Fibroblast of the aortic adventitia (primary cell): ENCODE results near the gene TINAGL1. TPM values are rescaled to one million over a fixed set of nuclear protein-coding genes. Genes with fewer than 3 reads are reported as not detected.
"Not testable (repeated sequence)": the region's sequence is repeated elsewhere in the genome, so short reads cannot be mapped to it uniquely, and the experiment has no call there.

Experiments used
- DNase-seq: peaks from one replicate; pipeline ENCODE4 v3.0.0-alpha.2; 2010; ENCODE audit warnings: low read depth
- H3K4me3 ChIP-seq: 2 replicates; pipeline ENCODE4 v1.5.1; 2011; ENCODE audit warnings: low read depth, mild to moderate bottlenecking, control low read depth, low read length, moderate library complexity
- total RNA-seq: library from RNA; depleted of rRNA; stranded (reverse); fragments of >200 nt; gene quantifications from 2 replicates; pipeline ENCODE4 v1.2.3, GENCODE V29; 2012; ENCODE audit warnings: low replicate concordance
- TF ChIP-seq, protein P1 (sequence below): IDR thresholded peaks from 2 replicates; pipeline ENCODE4 v1.5.1; 2011; ENCODE audit warnings: mild to moderate bottlenecking, low read length, control low read depth, inconsistent platforms; ENCODE audit not compliant: insufficient read depth

TINAGL1 gene
- total RNA-seq, 1 donor: 1.2 TPM

DNA sequence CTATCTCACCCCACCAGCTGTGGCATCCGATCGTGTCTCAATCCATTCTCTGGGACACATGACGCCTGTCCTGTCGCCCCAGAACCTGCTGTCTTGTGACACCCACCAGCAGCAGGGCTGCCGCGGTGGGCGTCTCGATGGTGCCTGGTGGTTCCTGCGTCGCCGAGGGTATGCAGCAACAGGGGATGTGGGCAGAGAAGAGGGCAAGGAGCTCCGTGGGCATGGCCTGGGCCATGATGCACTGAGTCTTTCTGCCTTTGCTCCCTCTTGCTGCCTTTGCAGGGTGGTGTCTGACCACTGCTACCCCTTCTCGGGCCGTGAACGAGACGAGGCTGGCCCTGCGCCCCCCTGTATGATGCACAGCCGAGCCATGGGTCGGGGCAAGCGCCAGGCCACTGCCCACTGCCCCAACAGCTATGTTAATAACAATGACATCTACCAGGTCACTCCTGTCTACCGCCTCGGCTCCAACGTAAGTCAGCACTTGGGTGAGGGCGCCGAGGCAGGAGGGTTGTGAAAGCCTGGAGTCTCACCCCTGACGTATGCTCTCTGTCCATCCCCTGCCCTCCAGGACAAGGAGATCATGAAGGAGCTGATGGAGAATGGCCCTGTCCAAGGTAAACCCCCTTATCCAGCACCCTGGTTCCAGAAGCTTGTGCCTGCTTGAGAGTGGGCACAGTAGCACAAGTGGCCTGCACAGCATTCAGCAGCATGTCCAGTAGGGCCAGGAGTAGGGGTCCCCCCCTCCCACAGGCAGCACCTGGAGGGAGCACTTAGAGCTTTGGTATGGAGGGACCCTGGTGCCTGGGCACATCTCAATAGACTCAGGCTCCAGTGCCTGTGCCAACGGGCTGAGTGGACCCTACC lies 8.8 kb downstream of the TINAGL1 start:
- H3K4me3 ChIP-seq: no peak overlapping the region
- TF ChIP-seq, protein P1, sequence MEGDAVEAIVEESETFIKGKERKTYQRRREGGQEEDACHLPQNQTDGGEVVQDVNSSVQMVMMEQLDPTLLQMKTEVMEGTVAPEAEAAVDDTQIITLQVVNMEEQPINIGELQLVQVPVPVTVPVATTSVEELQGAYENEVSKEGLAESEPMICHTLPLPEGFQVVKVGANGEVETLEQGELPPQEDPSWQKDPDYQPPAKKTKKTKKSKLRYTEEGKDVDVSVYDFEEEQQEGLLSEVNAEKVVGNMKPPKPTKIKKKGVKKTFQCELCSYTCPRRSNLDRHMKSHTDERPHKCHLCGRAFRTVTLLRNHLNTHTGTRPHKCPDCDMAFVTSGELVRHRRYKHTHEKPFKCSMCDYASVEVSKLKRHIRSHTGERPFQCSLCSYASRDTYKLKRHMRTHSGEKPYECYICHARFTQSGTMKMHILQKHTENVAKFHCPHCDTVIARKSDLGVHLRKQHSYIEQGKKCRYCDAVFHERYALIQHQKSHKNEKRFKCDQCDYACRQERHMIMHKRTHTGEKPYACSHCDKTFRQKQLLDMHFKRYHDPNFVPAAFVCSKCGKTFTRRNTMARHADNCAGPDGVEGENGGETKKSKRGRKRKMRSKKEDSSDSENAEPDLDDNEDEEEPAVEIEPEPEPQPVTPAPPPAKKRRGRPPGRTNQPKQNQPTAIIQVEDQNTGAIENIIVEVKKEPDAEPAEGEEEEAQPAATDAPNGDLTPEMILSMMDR: no peak
- DNase-seq: no peak

DNA sequence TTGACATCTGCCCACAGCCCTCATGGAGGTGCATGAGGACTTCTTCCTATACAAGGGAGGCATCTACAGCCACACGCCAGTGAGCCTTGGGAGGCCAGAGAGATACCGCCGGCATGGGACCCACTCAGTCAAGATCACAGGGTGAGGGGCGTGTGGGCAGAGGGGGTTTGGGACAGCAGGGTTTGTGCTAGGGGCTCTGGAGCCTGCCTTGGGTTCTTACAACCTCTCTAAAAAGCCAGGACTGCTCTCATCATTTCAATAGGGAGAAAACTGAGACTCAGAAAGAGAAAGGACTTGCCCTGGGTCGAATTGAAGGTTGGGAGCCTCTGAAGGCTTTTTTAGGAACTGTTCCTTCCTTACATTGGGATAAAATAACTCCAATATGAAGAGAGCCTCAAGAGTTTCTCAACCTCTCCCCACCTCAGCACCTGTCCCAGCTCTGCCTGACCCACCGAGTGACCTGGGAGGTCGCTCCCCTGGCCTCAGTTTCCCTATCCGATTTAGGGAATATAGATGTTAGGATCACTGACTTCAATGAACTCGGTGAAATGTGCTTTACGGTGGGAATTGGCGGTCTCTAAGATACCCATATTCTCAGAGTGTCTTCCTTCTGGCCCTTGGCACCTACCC lies 9.5 kb downstream of the TINAGL1 start:
- DNase-seq: no peak
- no peak overlapping the region for H3K4me3 ChIP-seq
- TF ChIP-seq, protein P1: no peak

DNA sequence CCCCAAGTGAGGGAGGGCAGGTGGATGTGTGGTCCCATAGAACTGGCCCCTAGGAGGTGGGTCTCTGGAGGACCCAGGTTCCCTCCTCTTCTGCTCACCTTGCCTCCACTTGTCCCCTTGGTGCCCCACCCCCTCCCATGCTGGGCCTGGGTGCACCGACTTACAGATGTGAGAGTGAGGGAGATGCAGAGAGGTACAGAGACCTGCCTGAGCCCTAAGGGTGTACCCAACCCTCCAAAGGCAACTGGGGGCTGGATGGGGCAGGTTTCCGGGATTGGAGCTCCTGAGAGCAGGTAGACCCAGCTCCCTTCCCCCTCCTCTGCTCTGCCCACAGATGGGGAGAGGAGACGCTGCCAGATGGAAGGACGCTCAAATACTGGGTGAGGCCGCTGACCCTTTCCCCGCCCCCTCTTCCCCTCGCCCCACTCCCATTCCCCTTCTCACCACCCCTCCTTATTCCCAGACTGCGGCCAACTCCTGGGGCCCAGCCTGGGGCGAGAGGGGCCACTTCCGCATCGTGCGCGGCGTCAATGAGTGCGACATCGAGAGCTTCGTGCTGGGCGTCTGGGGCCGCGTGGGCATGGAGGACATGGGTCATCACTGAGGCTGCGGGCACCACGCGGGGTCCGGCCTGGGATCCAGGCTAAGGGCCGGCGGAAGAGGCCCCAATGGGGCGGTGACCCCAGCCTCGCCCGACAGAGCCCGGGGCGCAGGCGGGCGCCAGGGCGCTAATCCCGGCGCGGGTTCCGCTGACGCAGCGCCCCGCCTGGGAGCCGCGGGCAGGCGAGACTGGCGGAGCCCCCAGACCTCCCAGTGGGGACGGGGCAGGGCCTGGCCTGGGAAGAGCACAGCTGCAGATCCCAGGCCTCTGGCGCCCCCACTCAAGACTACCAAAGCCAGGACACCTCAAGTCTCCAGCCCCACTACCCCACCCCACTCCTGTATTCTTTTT lies 10.3 kb downstream of the TINAGL1 start:
- no peak overlapping the region for H3K4me3 ChIP-seq
- TF ChIP-seq, protein P1: no peak
- DNase-seq: no peak

DNA sequence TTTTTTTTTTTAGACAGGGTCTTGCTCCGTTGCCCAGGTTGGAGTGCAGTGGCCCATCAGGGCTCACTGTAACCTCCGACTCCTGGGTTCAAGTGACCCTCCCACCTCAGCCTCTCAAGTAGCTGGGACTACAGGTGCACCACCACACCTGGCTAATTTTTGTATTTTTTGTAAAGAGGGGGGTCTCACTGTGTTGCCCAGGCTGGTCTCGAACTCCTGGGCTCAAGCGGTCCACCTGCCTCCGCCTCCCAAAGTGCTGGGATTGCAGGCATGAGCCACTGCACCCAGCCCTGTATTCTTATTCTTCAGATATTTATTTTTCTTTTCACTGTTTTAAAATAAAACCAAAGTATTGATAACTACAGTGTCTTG lies 11.0 kb downstream of the TINAGL1 start:
- H3K4me3 ChIP-seq, DNase-seq: not testable (repeated sequence)

DNA sequence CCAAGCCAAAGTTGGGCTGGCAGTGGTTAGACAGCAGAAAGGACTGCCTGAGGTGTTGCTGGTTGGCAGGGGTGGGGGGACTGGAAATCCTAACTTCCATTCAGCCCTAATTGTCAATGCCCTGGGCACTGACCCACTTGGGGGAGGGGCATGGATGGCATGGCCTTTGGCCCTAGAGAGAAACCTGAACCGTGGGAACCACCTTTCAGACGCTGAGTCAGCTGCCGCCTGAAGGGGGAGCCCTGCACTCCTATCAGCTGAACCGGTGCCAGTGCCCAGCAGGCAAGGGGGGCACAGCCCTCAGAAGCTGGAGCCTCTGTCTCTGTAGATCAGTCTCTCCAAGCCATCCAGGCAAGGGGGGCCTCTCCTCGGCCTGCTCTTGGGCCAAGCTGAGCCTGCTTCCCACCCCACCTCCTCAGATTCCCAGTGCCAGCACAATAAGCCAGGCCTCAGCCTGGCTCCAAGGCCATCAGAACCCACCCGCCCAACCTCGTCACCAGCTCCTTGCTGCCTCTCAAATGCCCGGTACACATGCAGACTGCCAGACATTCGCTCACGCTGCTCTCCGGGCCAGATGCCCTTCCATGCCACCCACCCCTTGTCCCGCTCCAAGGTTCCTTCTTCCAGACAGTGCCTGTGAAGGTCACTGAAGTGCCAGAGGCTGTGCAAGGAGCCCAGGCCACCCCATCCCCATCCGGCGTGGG lies 11.6 kb downstream of the TINAGL1 start:
- H3K4me3 ChIP-seq: no peak overlapping the region
- TF ChIP-seq, protein P1: peak; percentile 66
- no peak for DNase-seq

DNA sequence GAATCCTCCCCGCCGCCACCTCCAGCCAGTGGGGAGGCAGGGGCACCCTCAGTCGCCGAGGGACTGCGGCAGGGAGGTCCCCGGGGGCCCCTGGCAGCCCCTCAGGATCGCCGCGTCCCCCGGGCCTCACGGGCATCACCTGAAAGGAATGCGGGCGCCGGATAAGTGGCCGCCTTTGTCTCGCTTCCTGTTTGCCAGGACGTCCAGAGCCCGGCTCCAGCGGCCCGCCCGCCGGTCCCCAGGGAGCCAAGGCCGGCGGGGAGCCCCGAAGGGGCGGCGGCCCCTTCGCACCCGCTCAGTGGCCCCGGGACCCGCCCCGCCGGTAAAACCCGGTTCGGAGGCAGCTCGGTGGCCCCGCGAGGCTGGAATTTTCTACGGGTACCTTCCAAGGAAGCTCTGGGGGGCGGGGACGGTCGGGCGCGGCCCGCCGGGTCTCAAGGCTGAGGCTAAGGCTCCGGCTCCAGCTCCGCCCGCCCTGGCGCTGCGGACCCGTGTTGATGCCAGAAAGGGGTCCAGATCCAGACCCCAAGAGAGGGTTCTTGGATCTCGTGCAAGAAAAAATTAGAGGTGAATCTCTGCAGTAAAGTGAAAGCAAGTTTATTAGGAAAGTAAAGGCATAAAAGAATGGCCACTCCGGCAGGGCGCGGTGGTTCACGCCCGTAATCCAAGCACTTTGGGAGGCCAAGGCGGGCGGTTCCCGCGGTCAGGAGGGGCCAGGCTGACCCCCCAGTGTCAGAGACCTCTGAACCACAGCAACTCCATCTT lies 12.6 kb downstream of the TINAGL1 start:
- DNase-seq: no peak
- TF ChIP-seq, protein P1: no peak
- H3K4me3 ChIP-seq: peak overlapping the region; percentile 41
